ENCODE measurements around the gene REV3L.
"Not testable (repeated sequence)": the region's sequence is repeated elsewhere in the genome, so short reads cannot be mapped to it uniquely, and the experiment has no call there.

The REV3L gene

GRCh38 chr6:111283707-111284106 lies 199.3 kb downstream of the REV3L start:
- no peak for DNase-seq

GRCh38 chr6:111282515-111282914 lies 200.5 kb downstream of the REV3L start:
- no peak for DNase-seq

- DNase-seq = no peak
Observed at GRCh38 chr6:111280445-111280955, 202.5 kb downstream of the REV3L start.

GRCh38 chr6:111278731-111279130 lies 204.3 kb downstream of the REV3L start:
- DNase-seq = no peak

GRCh38 chr6:111277819-111278218 lies 205.2 kb downstream of the REV3L start:
- no peak for DNase-seq

GRCh38 chr6:111276736-111277135 lies 206.3 kb downstream of the REV3L start:
- no peak for DNase-seq

- DNase-seq = no peak
Observed at GRCh38 chr6:111276335-111276734, 206.7 kb downstream of the REV3L start.

GRCh38 chr6:111274593-111275217 lies 208.3 kb downstream of the REV3L start:
- no peak for DNase-seq

- DNase-seq = no peak
Observed at GRCh38 chr6:111270121-111270520, 212.9 kb downstream of the REV3L start.

- no peak for DNase-seq
Observed at GRCh38 chr6:111269401-111269970, 213.5 kb downstream of the REV3L start.

- DNase-seq = no peak
Observed at GRCh38 chr6:111267764-111268333, 215.2 kb downstream of the REV3L start.

GRCh38 chr6:111266276-111266675 lies 216.7 kb downstream of the REV3L start:
- DNase-seq = no peak

- no peak for DNase-seq
Observed at GRCh38 chr6:111265842-111266241, 217.2 kb downstream of the REV3L start.

- no peak for DNase-seq
Observed at GRCh38 chr6:111263837-111264236, 219.2 kb downstream of the REV3L start.

- peak; percentile 50 for DNase-seq
Observed at GRCh38 chr6:111260570-111261298, 222.3 kb downstream of the REV3L start.

GRCh38 chr6:111259089-111259831 lies 223.8 kb downstream of the REV3L start:
- DNase-seq = peak; percentile 100

- no peak for DNase-seq
Observed at GRCh38 chr6:111258615-111259088, 224.4 kb downstream of the REV3L start.

- no peak for DNase-seq
Observed at GRCh38 chr6:111258010-111258409, 225.0 kb downstream of the REV3L start.

GRCh38 chr6:111256646-111257045 lies 226.4 kb downstream of the REV3L start:
- peak; percentile 31 for DNase-seq

- not testable (repeated sequence) for DNase-seq
Observed at GRCh38 chr6:111255838-111256237, 227.2 kb downstream of the REV3L start.

GRCh38 chr6:111254779-111255166 lies 228.2 kb downstream of the REV3L start:
- no peak for DNase-seq

- no peak for DNase-seq
Observed at GRCh38 chr6:111254004-111254778, 228.8 kb downstream of the REV3L start.
